Skin epidermis (tissue), 12 donors: ENCODE measurements around the gene CMTM7.

Experiments
- H3K27ac ChIP-seq, 21 experiments: fragments of 200-600 bp; sonication (generic) in 11 of 21; one replicate each; pipeline ENCODE4 v1.5.0; 2020; ENCODE audit warnings: mild to moderate bottlenecking in 3 of 21, inconsistent platforms in 2 of 21, moderate library complexity in 2 of 21
- H3K4me3 ChIP-seq, 7 experiments: fragments of 200-600 bp; sonication (generic) in 2 of 7; one replicate each; pipeline ENCODE4 v1.5.0; 2020; ENCODE audit warnings: inconsistent platforms in 2 of 7, mild to moderate bottlenecking in 2 of 7, moderate library complexity in 1 of 7

Gene CMTM7

GRCh38 chr3:32391643-32392535, at the start of gene CMTM7:
Gene CMTM7, plus strand, starts transcription at chr3:32391853. Its CDS starts 54 bp downstream, at chr3:32391907.
- peak within 1 kb of the TSS; percentile 69 to 97 (median 85) for H3K27ac ChIP-seq
- H3K4me3 ChIP-seq: peak within 1 kb of the TSS; percentile 52 to 87 (median 71)

DNA sequence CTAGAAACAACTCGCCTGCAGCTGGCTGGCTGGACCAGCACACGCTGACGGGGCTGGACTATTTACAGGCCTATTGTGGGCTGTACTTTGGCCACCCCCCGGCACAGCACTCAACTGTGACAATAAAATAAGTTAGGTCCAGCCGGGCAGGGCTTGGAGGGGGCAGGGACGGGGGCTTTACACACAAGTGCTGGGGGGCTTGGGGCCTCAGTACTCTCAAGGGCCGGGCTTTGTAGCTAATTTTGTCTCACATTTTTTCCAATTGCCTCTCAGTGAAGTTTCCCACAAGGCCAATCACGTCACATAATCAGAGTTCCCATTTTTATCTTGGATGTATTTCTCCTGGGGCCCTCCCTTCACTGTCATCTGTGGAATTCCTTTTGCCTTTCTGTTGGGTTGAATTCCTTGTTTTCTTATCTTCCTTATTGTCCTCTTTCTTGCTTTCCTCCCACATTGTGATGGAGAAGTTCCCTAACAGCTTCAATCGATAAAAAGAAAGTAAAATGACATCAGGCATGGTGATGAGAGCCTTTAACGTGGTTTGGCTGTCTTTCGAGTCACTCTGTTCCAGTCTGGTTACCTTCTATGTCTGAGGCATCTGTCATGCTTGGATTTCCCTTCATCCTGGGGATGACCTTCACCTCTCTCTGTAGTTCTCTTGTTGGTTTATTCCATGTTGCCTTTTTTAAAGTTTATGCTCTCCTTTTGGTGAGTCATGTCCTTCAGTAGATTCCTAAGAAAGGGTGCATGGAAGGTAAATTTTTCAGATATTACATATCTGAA, 44.1 kb upstream of the CMTM7 start:
- Histone ChIP-seq H3K4me3 (no peak overlapping the region), H3K27ac (no peak overlapping the region)

- H3K4me3 ChIP-seq: no peak overlapping the region
- H3K27ac ChIP-seq: no peak overlapping the region
Measured at GRCh38 chr3:32349184-32349583, 42.5 kb upstream of the CMTM7 start.

- no peak overlapping the region for H3K4me3 ChIP-seq
- H3K27ac ChIP-seq: no peak overlapping the region
Measured at GRCh38 chr3:32352563-32352962, 39.1 kb upstream of the CMTM7 start.

- H3K27ac ChIP-seq: no peak overlapping the region
- no peak overlapping the region for H3K4me3 ChIP-seq
Measured at GRCh38 chr3:32353351-32353750, 38.3 kb upstream of the CMTM7 start.

DNA sequence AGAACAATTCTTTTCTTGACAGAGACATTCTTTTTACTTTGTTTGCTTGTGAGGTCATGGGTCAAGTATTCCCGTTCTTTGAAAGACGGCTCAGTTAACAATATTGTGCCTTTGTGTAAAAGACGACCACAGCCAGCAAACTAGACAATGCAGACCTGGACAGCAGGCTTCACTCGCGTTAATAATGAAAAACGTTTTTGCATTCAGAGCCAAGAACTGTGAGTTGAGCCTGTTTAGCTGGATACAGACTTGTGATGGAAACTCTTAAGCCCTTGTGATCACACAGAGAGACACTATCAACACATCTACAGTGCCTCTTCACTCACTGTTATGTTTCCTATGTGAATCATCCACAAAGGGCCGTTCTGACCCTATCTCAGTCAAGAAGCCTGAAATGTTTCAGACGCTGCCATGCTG, 37.3 kb upstream of the CMTM7 start:
- no peak overlapping the region for H3K4me3 ChIP-seq
- no peak overlapping the region for H3K27ac ChIP-seq

- Histone ChIP-seq H3K27ac (no peak overlapping the region), H3K4me3 (no peak overlapping the region)
Measured at GRCh38 chr3:32355751-32356291, 35.8 kb upstream of the CMTM7 start.

GRCh38 chr3:32359766-32360492, 31.7 kb upstream of the CMTM7 start:
- Histone ChIP-seq H3K27ac (no peak overlapping the region), H3K4me3 (no peak overlapping the region)

GRCh38 chr3:32360493-32360827, 31.2 kb upstream of the CMTM7 start:
- H3K27ac ChIP-seq: no peak overlapping the region
- H3K4me3 ChIP-seq: no peak overlapping the region

DNA sequence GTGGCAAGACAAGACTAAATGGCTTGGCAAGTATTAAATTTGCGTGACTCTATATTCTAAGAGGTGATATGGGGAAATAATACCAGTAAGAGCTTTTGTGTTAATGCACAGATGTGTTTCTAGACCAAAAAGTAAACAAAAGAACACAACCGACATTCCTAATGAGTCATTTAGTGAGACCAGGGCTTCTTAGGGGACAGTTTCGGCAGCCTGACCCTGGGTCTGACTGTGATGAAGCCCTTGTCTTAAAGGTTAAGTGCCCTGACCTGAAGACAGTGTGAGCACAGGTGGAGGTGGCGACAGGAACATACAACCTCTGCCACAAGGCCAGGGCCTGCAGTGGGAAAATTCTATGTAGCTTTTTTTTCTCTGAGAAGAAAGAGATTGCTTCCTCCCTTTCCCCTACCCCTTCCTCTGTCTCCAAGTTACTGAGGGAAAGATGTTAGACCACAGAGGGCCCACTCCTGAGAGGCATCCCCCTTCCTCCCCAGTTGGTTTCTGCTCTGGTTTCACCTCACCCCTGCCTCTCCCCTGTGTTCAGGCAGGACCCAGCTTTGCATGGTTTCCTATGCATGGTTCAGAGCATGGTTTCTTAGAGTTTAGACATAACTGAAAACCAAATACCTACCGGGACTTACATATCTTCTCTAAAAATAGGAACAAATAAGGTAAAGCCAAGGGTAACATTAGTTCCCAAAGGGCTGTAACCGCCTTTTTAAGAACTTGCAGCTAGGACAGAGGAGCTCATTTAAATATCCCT, 24.8 kb upstream of the CMTM7 start:
- H3K4me3 ChIP-seq: no peak overlapping the region
- no peak overlapping the region for H3K27ac ChIP-seq

- H3K4me3 ChIP-seq: no peak overlapping the region
- no peak overlapping the region for H3K27ac ChIP-seq
Measured at GRCh38 chr3:32367442-32367841, 24.2 kb upstream of the CMTM7 start.

GRCh38 chr3:32371461-32372212, 20.0 kb upstream of the CMTM7 start:
- H3K4me3 ChIP-seq: no peak overlapping the region
- H3K27ac ChIP-seq: peak overlapping the region in 8 of 21 experiments; percentile 8 to 76 (median 42)

- H3K4me3 ChIP-seq: no peak overlapping the region
Measured at GRCh38 chr3:32372213-32372490, 19.5 kb upstream of the CMTM7 start.

DNA sequence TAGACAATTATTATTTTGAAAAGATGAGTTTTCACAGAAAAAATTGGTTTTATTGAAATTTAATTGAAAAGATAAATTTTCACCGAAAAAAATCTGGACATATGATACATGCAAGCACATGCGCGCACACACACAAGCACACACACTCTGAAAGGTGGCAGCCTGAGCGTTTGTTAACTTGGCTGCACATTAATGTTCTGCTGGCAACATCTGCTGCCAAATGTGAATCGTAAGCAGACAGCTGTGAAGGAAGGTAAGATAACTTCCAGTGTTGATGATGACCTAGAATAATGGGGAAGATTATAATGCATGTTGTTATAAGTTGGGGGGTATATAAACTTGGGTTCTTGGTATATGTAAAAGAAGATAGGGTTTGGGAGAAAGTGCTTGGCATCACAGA, 18.4 kb upstream of the CMTM7 start:
- Histone ChIP-seq H3K4me3 (no peak overlapping the region), H3K27ac (no peak overlapping the region)

More at GRCh38 chr3:32372213-32372490, 19.5 kb upstream of the CMTM7 start:
- peak overlapping the region in 6 of 21 experiments; percentile 8 to 76 (median 39) for H3K27ac ChIP-seq

GRCh38 chr3:32373844-32374243, 17.8 kb upstream of the CMTM7 start:
- H3K27ac ChIP-seq: no peak overlapping the region

DNA sequence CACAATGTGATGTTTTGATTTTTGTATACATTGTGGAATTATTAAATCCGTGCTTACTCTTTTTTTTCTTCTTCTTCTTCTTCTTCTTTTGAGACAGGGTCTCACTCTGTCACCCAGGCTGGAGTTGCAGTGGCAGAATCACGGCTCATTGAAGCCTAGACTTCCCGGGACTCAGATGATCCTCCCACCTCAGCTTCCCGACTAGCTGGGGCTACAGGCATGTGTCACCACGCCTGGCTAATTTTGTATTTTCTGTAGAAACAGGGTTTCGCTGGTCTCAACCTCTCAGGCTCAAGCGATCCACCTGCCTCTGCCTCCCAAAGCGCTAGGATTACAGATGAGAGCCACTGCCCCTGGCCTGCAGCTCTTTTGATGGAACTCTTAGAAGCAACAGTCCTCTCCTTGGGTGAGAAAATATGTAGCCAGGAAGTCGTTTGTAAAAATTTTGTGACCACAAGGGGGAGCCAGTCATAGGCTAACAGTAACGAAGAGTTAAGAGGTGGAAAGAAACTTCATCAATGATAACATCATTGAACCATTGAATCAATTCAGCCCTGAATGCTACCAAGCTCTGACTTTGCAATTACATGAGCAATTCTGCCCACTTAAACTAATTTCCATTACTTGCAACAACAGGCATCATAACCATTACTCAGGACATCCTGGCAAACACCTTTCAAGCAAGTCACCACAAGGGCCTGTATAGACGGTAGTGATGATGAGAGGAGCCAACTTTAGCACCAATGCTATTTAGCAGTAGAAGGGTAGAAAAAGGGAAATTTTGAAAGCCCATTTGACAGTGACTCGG, 16.7 kb upstream of the CMTM7 start:
- H3K27ac ChIP-seq: no peak overlapping the region
- no peak overlapping the region for H3K4me3 ChIP-seq

More at GRCh38 chr3:32373844-32374243, 17.8 kb upstream of the CMTM7 start:
- no peak overlapping the region for H3K4me3 ChIP-seq

GRCh38 chr3:32375596-32375930, 16.1 kb upstream of the CMTM7 start:
- H3K27ac ChIP-seq: no peak overlapping the region

DNA sequence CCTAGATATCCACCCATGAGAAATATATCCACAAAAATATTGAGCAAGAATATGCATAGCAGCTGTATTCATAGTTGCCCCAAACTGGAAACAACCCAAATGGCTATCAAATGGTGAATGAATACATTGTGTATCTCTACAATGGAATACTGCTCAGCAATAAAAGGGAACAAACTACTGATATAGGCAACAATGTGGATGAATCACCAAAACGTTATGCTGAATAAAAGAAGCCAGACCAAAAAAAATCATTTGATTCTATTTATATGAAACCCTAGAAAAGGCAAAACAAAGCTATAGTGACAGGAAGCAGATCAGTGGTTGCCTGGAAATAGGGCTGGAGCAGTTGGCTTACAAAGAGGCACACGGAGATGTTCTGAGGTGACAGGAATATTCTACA, 15.5 kb upstream of the CMTM7 start:
- no peak overlapping the region for H3K27ac ChIP-seq
- no peak overlapping the region for H3K4me3 ChIP-seq

More at GRCh38 chr3:32375596-32375930, 16.1 kb upstream of the CMTM7 start:
- no peak overlapping the region for H3K4me3 ChIP-seq
